Retinal pigment epithelial cell (primary cell): Measurements from ENCODE around the gene OR5A2.
"Not testable (repeated sequence)": the region's sequence is repeated elsewhere in the genome, so short reads cannot be mapped to it uniquely, and the experiment has no call there.

Experiments used
- DNase-seq: peaks from one replicate; pipeline ENCODE4 v3.0.0-alpha.2; 2010; ENCODE audit warnings: low read depth
- H3K4me3 ChIP-seq: 2 replicates; pipeline ENCODE4 v1.5.1; 2011; ENCODE audit warnings: mild to moderate bottlenecking, low read length, control low read depth, moderate library complexity
- TF ChIP-seq, protein P1 (sequence below): conservative IDR thresholded peaks from 2 replicates; pipeline ENCODE4 v1.5.1; 2011; ENCODE audit warnings: low read depth, low read length, control low read depth, inconsistent platforms

The OR5A2 gene

DNA sequence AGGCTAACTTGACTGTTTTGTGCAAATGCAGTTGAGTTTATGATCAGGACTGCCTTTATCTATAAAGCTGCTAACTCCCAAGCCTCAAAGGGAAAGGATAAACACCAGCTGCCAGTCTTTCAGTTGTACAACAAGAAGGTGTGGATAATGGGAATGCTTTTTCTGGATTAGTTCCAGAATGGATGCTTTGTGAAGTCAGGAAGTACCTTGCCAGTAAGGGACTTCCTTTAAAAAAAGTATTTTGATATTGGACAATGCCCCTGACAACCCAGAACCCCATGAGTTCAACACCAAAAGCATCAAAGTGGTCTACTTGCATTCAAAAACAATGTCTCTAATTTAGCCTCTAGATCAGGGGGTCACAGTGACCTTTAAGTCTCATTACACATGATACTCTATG is 32.0 kb downstream of the OR5A2 start:
- no peak overlapping the region for H3K4me3 ChIP-seq
- TF ChIP-seq, protein P1, sequence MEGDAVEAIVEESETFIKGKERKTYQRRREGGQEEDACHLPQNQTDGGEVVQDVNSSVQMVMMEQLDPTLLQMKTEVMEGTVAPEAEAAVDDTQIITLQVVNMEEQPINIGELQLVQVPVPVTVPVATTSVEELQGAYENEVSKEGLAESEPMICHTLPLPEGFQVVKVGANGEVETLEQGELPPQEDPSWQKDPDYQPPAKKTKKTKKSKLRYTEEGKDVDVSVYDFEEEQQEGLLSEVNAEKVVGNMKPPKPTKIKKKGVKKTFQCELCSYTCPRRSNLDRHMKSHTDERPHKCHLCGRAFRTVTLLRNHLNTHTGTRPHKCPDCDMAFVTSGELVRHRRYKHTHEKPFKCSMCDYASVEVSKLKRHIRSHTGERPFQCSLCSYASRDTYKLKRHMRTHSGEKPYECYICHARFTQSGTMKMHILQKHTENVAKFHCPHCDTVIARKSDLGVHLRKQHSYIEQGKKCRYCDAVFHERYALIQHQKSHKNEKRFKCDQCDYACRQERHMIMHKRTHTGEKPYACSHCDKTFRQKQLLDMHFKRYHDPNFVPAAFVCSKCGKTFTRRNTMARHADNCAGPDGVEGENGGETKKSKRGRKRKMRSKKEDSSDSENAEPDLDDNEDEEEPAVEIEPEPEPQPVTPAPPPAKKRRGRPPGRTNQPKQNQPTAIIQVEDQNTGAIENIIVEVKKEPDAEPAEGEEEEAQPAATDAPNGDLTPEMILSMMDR: no peak
- no peak for DNase-seq

DNA sequence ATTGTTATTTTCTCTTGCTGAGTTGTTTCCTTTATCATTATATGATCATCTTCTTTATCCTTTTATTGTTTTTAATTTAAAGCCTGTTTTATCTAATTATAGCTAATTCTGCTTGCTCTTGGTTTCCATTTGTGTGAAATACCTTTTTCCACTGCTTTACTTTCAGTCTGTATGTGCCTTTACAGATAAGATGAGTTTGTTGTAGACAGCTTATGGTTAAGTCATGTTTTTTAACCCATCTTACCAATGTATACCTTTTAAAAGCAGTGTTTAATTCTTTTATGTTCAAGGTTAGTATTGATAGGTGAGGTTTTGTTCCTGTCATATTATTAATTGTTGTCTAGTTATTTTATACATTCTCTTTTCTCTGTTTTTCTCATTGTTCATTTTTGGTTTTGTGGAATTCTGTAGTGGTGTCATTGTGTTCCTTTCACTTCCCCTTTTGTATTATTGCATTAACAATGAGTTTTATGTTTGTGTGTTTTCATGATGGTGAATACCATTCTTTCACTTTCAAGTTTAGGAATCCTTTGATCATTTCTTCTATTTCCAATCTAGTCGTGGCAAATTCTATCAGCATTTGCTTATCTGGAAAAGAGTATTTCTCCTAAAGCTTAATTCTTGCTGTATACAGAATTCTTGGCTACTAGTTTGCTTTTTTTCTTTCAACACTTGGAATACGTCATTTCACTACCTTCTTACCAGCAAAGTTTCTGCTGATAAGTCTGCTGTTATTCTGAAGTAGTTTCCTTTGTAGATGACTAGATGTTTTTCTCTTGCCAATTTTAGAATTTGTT is 45.8 kb downstream of the OR5A2 start:
- TF ChIP-seq, protein P1: no peak
- no peak for DNase-seq
- H3K4me3 ChIP-seq: no peak overlapping the region

DNA sequence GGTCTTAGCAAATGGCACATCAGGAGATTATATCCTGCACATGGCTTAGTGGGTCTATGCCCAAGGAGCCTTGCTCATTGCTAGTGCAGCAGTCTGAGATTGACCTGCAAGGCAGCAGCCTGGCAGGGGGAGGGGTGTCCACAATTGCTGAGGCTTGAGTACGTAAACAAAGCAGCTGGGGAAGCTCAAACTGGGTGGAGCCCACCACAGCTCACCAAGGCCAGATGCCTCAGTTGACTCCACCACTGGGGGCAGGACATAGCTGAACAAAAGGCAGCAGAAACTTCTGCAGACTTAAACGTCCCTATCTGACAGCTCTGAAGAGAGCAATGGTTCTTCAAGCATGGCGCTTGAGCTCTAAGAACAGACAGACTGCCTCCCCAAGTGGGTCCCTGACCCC is 53.9 kb downstream of the OR5A2 start:
- H3K4me3 ChIP-seq, DNase-seq: not testable (repeated sequence)

DNA sequence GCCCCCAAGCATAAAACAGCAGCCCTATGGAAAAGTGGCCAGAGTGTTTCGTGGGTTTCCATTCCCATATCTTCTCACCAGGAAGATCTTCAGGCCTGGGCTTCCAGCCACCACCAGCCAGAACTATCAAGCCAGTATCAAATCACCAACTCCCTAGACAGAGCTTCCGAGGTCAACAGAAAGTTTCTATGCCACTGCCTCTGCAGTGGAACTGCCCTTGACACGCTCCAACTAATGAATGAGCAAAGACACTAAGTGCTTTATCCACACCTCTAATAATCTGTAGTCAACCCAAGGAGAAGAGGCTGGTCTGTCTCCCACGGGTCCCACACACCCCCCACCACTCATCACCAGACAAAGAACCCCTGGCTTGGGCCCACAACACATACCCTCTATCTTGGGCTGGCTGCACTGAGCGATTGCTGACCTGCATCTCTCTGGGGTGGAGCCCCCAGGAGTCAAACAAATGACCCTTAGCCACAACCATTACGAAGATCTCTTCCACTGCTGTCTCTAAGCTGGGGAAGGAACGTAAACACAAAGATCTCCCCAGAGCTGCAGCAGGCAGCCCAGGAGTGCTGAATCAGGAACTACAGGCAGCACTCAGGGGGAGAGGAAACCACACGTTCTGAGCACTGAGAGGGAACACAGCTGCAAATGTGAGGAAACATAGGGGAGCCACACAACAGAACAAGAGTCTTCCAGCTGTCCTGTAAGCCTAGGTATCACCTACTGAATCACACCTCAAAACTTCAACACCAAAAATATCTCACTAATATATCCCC is 57.8 kb downstream of the OR5A2 start:
- TF ChIP-seq, protein P1: no peak
- no peak for DNase-seq
- no peak overlapping the region for H3K4me3 ChIP-seq
